ENCODE measurements around the gene ARL14EP.

The ARL14EP gene

GRCh38 chr11:30381879-30382278, 59.0 kb downstream of the ARL14EP start:
- no peak for DNase-seq (ENCODE audit: low read depth)
